Activated T-cell treated with anti-CD3 and anti-CD28 coated beads, Interleukin-2, amount 50 U/mL, for 72 hours (primary cell): ENCODE results near the gene KRT36. TPM values are rescaled to one million over a fixed set of nuclear protein-coding genes. Genes with fewer than 3 reads are reported as not detected.

Experiments used
- ATAC-seq, 2 donors: fragments of 150-1000 bp; cut with Tn5 transposase; replicated peaks in 1 of 2; 2 replicates each; pipeline ENCODE4 v1.10.0; 2021; ENCODE audit warnings: moderate library complexity in 2 of 2, mild to moderate bottlenecking in 1 of 2
- DNase-seq, 2 donors: peaks; one replicate each; pipeline ENCODE4 v3.0.0; 2021 to 2022; ENCODE audit warnings: mixed read lengths in 1 of 2
- H3K27ac Mint-ChIP-seq: one replicate; pipeline ENCODE4 v1.8.0; 2022; ENCODE audit warnings: mild to moderate bottlenecking, moderate library complexity, mixed read lengths
- H3K27me3 Mint-ChIP-seq: one replicate; pipeline ENCODE4 v1.8.0; 2022; ENCODE audit warnings: low read depth, mixed read lengths
- H3K36me3 Mint-ChIP-seq, 2 donors: one replicate each; pipeline ENCODE4 v1.8.0; 2022; ENCODE audit warnings: mixed read lengths in 2 of 2, mild to moderate bottlenecking in 1 of 2; ENCODE audit not compliant: insufficient read depth in 2 of 2
- H3K4me1 Mint-ChIP-seq: one replicate; pipeline ENCODE4 v1.8.0; 2022; ENCODE audit warnings: low read depth, mixed read lengths
- H3K4me3 Mint-ChIP-seq, 2 donors: one replicate each; pipeline ENCODE4 v1.8.0; 2022; ENCODE audit warnings: mild to moderate bottlenecking in 2 of 2, mixed read lengths in 2 of 2, moderate library complexity in 2 of 2
- H3K9me3 Mint-ChIP-seq, 2 donors: one replicate each; pipeline ENCODE4 v1.8.0; 2022; ENCODE audit warnings: mixed read lengths in 2 of 2
- total RNA-seq, 2 donors: library from RNA; stranded (reverse); gene quantifications; one replicate each; pipeline ENCODE4 v1.2.3, GENCODE V29; 2022

Gene KRT36
- total RNA-seq, 2 donors from 2014 or later = not detected

DNA sequence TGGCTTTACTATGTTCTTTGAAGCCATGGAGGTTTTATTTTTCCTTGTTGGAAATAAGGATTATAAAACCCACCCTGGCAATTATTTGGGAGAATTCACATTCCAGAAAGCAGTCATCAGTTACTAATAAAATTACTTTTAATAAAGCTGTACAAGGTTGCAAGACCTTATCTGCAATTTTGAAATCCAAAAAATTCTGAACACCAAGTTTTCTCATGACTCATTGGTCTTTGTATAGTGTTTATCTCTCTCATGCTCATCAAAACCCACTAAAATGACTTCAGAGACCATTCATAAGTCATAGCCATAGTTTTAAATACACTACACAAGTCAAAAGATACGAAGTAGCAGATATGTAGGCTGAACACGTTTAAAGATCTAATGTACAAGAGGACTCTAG is 42.9 kb downstream of the KRT36 start:
- no peak overlapping the region for H3K4me3 Mint-ChIP-seq
- peaks cover 12% of the 10 kb centered on the region for H3K27me3 Mint-ChIP-seq
- no peaks in the 10 kb centered on the region for H3K4me1 Mint-ChIP-seq
- H3K27ac Mint-ChIP-seq = no peak overlapping the region
- peak in 1 of 2 donors; percentile 33 for ATAC-seq
- H3K36me3 Mint-ChIP-seq = no peaks in the 10 kb centered on the region
- DNase-seq = no peak
- H3K9me3 Mint-ChIP-seq = no peaks in the 10 kb centered on the region

DNA sequence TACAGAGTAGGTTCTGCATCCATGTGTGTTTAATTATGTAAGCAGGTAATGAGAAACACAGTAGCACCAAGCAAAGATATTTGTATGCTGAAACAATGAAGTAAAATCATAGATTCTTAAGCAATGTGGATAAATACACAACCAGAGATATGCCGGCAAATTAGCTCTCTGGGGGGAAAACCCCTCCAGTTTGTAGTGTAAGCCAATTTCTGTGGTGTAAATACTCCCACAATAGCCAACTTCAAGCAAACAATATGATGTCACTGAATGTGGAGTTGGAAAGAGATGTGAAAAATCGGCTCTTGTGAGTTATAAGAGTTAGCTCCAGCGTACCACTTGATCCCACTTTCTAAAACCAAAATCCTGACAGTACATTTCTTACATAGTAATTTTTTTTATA is 45.1 kb downstream of the KRT36 start:
- ATAC-seq (no peak), DNase-seq (no peak)
- Mint-ChIP-seq H3K27ac (no peak overlapping the region), H3K4me1 (no peaks in the 10 kb centered on the region), H3K36me3 (no peaks in the 10 kb centered on the region), H3K9me3 (no peaks in the 10 kb centered on the region), H3K4me3 (no peak overlapping the region), H3K27me3 (peaks cover 14% of the 10 kb centered on the region)

DNA sequence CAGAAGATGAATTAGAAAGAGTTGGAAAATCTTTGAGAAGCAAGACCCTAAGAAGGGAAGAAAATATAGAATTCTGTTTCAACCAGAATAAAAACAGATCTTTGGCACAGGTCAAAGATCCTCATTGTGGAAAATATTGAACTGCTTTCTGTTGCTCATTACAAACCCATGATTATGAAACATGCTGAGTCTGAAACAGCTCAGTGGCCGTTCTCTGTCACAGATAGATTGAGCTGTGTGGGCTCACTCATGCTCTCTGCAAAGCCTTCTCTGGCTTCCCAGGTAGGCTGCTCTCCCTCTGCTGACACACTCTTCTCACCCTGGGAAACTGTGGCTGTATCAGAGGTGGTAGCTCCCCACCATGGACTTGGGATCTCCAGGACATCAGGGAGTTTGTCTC is 45.5 kb downstream of the KRT36 start:
- Mint-ChIP-seq H3K36me3 (no peaks in the 10 kb centered on the region), H3K4me3 (no peak overlapping the region), H3K27ac (no peak overlapping the region), H3K27me3 (peaks cover 14% of the 10 kb centered on the region), H3K4me1 (no peaks in the 10 kb centered on the region), H3K9me3 (no peaks in the 10 kb centered on the region)
- DNase-seq (no peak), ATAC-seq (peak in 1 of 2 donors; percentile 54)

DNA sequence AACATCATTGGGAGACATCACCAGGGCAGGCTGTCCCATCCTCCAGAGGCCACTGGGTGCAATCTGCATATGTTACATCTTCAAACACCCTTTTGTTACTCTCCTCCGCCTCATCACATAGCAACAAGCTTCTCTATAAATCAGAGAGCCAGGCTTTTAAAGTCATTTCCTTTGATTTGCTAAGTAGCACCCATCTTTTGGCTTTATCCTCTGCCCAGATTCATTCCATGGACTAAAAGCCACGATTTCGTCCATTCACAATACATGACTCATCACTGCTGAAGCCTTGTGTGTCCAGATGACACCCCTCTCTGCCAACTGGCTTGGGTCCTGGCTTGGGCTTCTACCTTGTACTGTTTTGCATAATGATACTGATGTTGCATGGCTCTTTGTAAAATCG is 47.0 kb downstream of the KRT36 start:
- no peak overlapping the region for H3K27ac Mint-ChIP-seq
- H3K9me3 Mint-ChIP-seq = no peaks in the 10 kb centered on the region
- ATAC-seq (no peak), DNase-seq (no peak)
- H3K4me1 Mint-ChIP-seq = no peaks in the 10 kb centered on the region
- no peaks in the 10 kb centered on the region for H3K36me3 Mint-ChIP-seq
- H3K27me3 Mint-ChIP-seq = peaks cover 14% of the 10 kb centered on the region
- H3K4me3 Mint-ChIP-seq = no peak overlapping the region

DNA sequence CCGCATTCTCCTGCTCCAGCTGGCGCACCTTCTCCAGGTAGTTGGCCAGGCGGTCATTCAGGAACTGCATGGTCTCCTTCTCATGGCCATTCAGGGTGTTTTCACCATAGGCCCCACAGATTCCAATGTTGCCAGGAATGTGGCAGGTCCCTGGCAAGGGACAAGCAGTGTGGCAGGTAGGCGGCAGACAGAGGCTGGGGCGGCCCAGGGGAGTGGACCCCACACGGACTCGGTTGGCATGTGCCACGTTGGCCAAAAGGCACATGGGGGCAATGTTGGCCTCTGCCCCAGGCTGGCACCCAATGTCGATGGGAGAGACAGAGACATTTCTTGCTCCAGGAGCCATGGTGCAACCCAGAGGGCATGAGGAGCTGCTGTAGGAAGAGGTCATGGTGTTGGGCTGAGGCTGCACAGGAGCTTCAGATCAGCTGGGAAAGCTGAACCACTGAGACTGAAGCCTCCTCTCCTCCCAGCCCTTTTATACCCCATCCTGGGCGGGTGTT is 49.1 kb downstream of the KRT36 start, which contains the start of gene KRT38:
Gene KRT38 (minus strand): TSS at position 453 of the 503 bp plus-strand sequence. CDS start 62 bp downstream, at position 391.
- H3K4me1 Mint-ChIP-seq = no peaks in the 10 kb centered on the region

DNA sequence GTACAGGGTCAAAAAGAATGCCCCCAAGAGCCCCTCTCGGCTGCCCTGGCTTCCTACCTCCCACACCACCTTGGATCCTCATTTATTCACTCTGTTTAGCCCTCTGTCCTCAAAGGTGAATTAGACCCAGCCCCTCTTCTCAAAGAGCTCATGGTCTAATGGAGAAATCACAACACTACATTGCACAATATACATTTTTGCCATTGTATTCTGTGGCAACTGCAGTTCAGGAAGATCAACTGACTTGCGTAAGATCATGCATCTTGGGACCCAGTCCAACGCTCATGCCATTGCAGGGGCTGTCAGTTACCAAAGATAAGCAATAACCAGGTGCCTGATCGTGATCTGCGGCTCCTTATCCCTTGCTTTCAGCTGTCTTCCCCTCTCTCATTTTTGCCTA is 50.3 kb downstream of the KRT36 start:
- ATAC-seq (no peak), DNase-seq (no peak)
- Mint-ChIP-seq H3K36me3 (no peaks in the 10 kb centered on the region), H3K4me3 (no peak overlapping the region), H3K27ac (no peak overlapping the region), H3K27me3 (peaks cover 14% of the 10 kb centered on the region), H3K9me3 (no peaks in the 10 kb centered on the region), H3K4me1 (no peaks in the 10 kb centered on the region)

More for the DNA sequence above, 49.1 kb downstream of the KRT36 start, which contains the start of gene KRT38:
- no peak within 1 kb of the TSS for H3K27ac Mint-ChIP-seq
- no peaks in the 10 kb centered on the region for H3K36me3 Mint-ChIP-seq
- DNase-seq = no peak
- no peak for ATAC-seq
- no peaks in the 10 kb centered on the region for H3K9me3 Mint-ChIP-seq
- H3K27me3 Mint-ChIP-seq = peaks cover 14% of the 10 kb centered on the region
- no peak within 1 kb of the TSS for H3K4me3 Mint-ChIP-seq

DNA sequence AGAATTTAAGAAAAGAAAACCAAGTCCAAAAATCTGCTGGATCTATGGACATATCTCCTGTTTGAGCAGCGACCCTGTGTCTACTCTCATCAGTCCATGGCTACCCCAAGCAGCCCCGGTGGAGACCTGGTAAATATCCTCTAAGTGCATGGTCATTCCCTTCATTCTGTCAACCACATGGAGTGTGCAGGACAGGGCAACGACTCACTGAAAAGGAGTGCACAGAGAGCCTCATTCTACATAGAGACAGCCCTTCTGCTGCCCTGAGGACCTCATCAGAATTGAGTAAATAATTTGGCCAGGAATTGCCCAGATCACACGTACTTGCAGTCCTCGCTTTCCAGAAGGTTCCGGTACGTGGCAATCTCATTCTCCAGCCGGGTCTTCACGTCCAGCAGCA is 51.9 kb downstream of the KRT36 start:
- ATAC-seq = no peak
- Mint-ChIP-seq H3K36me3 (no peaks in the 10 kb centered on the region), H3K4me3 (no peak overlapping the region), H3K27ac (no peak overlapping the region), H3K4me1 (no peaks in the 10 kb centered on the region), H3K27me3 (peaks cover 8% of the 10 kb centered on the region), H3K9me3 (no peaks in the 10 kb centered on the region)
- no peak for DNase-seq

DNA sequence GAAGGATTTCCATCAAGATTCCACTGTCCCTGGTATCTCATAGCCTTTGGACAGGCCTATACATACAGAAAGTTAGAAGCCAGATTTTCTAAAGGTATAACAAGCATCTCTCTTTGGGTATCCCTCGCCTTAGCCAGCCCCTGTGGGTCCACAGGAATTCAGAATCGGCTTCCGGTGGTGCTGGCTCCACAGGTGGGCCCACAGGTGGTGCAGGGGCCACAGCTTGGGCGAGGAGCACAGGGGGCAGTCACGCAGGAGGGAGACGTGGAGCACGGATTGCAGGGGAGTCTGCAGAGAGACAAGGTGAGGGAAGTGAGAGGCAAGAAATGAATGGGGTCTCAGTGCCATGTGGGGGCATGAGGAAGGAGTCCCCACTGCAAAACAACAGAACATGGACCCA is 52.5 kb downstream of the KRT36 start:
- H3K4me1 Mint-ChIP-seq = no peaks in the 10 kb centered on the region
- DNase-seq = no peak

More for the DNA sequence above, 52.5 kb downstream of the KRT36 start:
- no peak for ATAC-seq
- no peak overlapping the region for H3K4me3 Mint-ChIP-seq
- no peaks in the 10 kb centered on the region for H3K9me3 Mint-ChIP-seq
- no peak overlapping the region for H3K27ac Mint-ChIP-seq
- H3K36me3 Mint-ChIP-seq = no peaks in the 10 kb centered on the region
- H3K27me3 Mint-ChIP-seq = peaks cover 6% of the 10 kb centered on the region

Other genes starting within 250 kb of the KRT36 start
- gene KRTAP9-4, start 240.2 kb downstream of the KRT36 start, total RNA-seq = not detected
- not detected for gene KRTAP9-9, start 234.5 kb downstream of the KRT36 start, total RNA-seq
- gene KRTAP9-6, start 224.5 kb downstream of the KRT36 start, total RNA-seq = not detected
- not detected for gene KRTAP9-7, start 214.2 kb downstream of the KRT36 start, total RNA-seq
- not detected for gene KRTAP29-1, start 187.1 kb downstream of the KRT36 start, total RNA-seq
- gene KRTAP16-1, start 180.6 kb downstream of the KRT36 start, total RNA-seq = not detected
- gene KRTAP17-1, start 174.2 kb downstream of the KRT36 start, total RNA-seq = not detected
- not detected for gene KRT33A, start 139.1 kb downstream of the KRT36 start, total RNA-seq
- not detected for gene KRT33B, start 120.1 kb downstream of the KRT36 start, total RNA-seq
- gene KRT34, start 107.6 kb downstream of the KRT36 start, total RNA-seq = not detected
- gene KRT31, start 92.3 kb downstream of the KRT36 start, total RNA-seq = not detected
- not detected for gene KRT37, start 65.3 kb downstream of the KRT36 start, total RNA-seq
- gene KRT38, start 48.9 kb downstream of the KRT36 start, total RNA-seq = not detected
- gene KRT32, start 22.5 kb downstream of the KRT36 start, total RNA-seq = not detected
- not detected for gene KRT35, start 8.8 kb downstream of the KRT36 start, total RNA-seq
- gene KRT13, start 15.7 kb upstream of the KRT36 start, total RNA-seq = not detected
- gene KRT15, start 29.0 kb upstream of the KRT36 start, total RNA-seq = not detected
- gene KRT19, start 38.4 kb upstream of the KRT36 start, total RNA-seq = not detected
- gene KRT9, start 82.1 kb upstream of the KRT36 start, total RNA-seq = not detected
- gene KRT14, start 97.0 kb upstream of the KRT36 start, total RNA-seq = not detected
- not detected for gene KRT16, start 122.9 kb upstream of the KRT36 start, total RNA-seq
- under 1 TPM in 1 of 2 donors, not detected in 1; 0.63 TPM for gene KRT17, start 134.7 kb upstream of the KRT36 start, total RNA-seq
- 1,000 to 10,000 TPM; 2,404 to 2,458 TPM for gene EIF1, start 199.0 kb upstream of the KRT36 start, total RNA-seq
- not detected for gene GAST, start 222.4 kb upstream of the KRT36 start, total RNA-seq
- gene HAP1, start 244.7 kb upstream of the KRT36 start, total RNA-seq = under 1 TPM; 0.17 to 0.21 TPM